T-helper 2 cell (primary cell): ENCODE measurements around the gene LAMA1.
"Not testable (repeated sequence)": the region's sequence is repeated elsewhere in the genome, so short reads cannot be mapped to it uniquely, and the experiment has no call there.

ENCODE experiments used
- DNase-seq, 5 experiments: peaks; one replicate each; pipeline versions ENCODE4 v3.0.0 to v3.0.0-alpha.2; 2012 to 2022

LAMA1 gene

DNA sequence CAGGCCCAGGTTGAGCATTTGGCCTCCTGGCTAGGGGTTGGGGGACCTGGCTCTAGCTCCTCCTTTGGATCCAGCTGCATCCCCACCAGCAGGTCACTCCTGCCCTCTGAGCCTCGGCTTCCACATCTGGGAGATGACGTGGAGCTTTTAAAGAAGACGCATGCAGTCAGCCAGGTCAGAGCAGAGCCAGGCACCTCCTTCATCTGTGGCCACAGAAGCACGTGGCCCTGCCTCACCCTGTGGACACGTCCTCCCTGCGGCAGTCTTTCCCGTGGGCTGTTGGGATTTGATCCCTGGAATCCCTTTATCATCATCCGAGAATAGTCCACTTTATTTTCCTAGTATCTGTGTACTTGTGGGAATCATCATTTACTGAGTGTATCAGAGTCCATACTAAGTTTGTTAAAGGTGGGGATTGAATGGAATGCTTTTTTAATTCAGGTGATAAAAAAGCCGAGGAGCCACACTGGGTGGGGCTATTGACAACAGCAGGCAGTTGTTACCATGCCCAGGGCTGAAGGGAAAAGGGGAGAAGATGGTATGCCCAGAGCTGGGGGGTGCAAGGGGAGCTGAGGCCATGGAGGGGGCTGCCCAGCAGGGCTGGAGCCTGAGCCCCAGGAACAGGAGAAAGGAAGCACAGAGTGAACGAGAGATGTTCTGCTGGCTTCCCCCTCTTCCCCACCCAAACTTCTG, 170.1 kb downstream of the LAMA1 start:
- no peak for DNase-seq

DNA sequence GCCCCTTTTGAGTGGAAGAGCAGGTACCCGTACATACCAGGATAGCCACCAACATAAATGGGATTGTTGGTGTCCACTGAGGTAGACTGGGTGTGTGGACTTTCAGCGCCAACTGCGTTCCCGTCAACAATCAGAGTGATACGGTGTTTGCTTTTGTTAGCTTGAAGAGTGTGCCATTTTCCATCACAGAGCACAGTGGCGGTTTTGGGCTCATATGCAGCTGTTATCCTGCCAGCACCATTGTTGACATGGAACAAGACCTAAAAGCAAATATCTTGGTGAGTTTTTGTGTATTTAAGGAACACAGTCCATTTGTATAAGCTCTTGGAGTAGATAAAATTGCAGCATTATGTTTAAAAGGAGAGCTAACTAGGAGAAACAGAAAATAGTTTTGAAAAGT, 174.5 kb downstream of the LAMA1 start:
- no peak for DNase-seq

DNA sequence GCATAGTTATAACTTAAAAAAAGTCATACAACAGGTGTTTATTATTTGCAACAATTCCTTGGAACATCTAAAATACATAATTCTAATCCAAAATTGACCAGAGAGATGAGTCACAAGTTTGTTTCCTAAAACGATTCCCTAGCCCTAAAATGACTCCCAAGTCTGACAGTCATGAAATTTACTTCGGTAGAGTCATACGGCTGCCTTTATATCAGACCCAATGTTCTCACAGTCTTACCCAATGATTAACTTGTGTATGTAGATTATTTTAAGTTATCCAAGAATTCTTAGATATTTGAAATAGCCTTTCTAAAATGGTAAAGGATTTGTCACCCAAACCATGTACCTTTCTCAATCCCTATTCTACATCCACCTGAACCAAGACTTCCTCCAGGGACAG, 174.9 kb downstream of the LAMA1 start:
- DNase-seq = no peak

DNA sequence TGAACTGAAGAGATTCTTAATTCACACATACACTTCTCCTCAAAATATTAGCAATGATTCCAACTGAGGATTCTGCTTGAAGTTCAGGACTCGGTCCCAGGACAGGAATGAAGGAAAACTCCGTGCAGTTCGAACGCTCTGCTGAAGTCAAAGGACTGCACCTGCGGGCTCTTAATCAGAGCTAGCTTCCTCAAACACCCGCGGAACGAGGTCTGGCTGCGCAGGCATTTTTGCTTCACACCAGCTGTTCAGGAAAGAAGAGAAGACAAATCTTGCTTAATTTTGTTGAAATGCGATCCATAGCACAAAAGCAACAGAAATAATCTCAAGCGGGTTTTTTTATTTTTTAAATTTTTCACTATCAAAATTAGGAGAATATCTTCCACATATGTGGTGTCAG, 175.6 kb downstream of the LAMA1 start:
- no peak for DNase-seq

DNA sequence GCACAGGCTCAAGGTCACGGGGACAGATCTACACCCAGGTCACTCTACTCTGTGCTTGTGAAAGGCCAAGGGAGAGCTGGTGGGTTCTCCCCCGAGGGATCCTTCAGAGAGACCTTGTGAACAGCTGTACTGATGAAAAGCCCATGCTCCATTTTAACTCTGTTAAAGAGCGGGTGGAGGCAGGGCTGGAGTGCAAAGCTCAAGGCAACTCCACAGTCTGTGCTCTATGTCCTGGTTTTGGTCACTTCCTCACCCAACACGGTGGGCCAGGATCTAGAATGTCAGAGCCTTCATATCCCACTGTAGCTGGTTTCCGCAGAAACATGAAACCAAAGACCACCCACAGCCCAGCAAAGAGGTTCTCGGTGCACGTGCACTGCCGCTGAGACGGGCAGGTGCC, 177.1 kb downstream of the LAMA1 start:
- no peak for DNase-seq

DNA sequence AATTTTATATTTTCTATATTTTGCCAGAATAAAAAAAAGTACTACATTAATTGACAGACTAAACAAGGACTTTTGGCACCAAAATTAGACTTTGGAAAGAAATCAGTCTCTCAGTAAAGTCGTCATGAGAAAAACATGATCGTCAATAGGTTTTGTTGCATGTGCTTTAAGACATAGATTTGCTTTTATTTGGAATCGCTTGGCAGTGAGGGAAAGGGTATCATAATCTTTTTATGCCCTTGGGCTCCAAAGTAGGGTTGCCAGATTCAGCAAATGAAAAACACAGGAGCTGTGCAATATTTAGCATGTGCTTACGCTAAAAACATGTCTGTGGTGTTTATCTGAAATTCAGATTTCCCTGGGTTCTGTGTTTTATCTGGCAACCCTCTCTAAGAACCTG, 177.6 kb downstream of the LAMA1 start:
- DNase-seq = no peak

DNA sequence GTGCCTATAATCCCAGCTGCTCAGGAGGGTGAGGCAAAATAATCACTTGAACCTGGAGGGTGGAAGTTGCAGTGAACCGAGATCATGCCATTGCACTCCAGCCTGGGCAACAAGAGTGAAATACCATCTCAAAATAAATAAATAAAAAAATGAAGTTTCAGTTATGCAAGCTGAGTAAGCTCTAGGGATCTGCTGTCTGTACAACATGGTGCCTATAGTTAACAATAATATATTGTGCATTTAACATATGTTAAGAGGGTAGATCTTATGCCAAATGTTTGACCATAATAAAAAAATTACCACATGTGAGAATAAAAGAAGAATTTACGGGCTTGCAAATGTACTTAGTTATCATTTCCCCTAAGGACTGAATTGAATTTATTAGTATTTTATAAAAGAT, 179.2 kb downstream of the LAMA1 start:
- DNase-seq = not testable (repeated sequence)

DNA sequence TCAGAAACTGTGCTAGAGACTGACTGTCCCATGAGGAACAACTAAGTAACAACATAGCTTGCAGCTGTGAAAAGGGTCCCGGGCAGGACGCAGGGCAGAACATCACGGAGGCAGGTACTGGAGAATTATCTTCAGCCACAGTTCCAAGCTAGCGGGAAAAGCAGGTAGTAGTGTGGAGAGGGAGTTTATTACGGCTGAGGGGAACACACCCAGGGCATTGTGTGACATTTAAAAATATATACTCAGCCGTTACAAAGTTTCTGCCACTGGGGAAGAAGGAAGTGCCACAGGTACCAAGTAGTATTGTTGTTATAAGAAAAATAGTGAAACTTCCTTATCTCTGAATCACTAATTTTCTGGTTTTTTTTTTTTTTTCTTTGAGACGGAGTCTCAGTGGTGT, 179.6 kb downstream of the LAMA1 start:
- no peak for DNase-seq

DNA sequence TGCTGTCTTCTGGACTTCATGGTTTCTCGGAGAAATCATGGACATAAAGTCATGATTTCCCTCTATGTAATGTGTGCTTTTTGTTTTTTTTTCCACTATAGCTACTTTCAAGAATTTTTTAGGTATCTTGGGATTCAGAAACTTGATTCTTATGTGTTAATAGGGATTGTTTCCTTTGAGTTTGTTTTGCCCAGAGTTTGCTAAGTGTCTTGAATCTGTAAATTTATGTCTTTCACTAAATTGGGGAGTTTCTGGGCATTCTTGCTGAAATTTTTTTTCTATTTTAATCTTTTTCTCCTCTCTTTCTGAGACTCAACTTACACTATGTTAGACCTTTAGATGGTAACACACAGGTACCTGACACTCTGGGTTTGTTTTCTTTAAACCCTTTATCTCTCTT, 182.7 kb downstream of the LAMA1 start:
- DNase-seq = no peak

DNA sequence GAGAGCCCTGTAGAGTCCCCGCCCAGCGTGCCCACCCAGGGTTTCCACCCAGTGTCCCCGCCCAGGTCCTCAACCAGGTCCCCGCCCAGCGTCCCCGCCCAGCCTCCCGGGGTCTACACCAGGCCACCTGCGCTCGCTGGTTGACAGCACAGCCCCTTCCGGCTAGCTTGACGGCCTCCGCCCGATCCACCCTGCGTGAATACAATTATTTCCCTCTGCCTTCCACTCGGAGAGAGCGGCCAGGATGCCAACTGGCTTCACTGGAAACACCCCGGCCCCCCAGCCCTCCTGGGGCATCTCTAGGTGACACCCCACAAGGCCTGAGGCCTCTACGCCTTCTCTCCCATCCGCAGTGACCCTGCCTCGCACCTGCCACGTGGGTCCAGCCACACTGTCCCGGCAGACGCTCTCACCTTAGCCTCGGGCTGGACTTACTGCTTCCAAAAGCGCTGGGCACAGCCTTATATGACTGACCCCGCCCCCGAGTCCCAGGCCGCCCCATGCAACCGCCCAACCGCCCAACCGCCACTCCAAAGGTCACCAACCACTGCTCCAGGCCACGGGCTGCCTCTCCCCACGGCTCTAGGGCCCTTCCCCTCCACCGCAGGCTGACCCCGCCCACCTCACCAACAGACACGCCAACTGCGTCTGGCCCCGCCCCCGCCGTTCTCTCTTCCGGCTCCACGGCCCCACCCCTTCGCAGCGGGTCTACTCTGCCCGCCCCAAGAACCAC, 188.1 kb downstream of the LAMA1 start:
- DNase-seq = no peak

DNA sequence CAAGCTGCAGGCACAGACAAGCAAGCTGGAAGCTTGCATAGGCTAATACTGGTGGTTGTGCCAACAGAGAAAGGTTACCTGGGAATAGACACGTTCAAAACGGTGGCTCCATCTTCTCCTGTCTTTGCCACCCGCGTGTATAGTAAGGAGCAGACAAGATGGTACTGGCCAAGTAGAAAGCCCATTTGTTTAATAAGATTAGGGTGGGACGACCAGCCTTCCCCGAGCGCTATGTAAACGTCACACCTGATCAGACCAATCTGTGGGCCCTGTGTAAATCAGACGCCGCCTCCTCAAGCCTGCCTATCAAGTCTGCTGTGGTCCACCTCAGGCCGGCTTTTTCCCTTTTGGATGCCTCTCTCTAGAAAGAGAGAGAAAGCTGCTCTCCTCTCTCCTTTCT, 189.2 kb downstream of the LAMA1 start:
- DNase-seq = no peak

DNA sequence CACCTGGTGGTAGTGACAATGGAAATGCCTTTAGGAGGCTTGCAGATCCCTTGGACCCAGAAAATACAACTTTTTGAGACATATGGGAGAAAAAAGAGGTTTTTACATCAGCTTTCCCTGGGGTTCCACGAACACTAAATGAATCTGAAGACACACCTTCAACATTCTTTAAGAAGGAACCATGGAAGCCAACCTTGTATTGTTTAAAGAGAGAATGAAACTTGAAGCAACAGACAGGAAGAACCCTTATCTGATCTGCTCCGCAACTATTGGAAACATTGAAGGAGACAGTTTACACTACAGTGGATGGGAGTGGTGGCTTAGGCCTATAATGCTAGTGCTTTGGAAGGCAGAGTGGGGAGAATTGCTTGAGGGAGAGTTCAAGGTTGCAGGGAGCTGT, 190.4 kb downstream of the LAMA1 start:
- no peak for DNase-seq

DNA sequence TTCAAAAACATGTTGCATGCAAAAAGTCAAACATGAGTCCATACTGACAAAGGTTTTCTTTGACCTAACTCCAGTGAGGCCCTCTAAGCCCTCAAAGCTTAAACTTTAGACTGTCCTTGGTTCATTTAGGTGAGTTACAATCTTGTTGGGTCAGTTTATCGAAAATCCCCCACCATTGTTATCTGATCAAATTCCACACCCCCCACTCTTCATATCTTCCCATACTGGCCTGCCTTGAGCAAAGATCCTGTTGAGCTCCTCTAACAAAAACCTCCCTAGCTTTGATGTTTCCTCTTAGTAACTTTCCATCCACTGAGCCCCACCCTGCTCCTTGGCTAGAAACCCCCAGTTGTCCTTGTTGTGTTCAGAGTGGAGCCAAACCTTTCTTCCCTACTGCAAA, 194.4 kb downstream of the LAMA1 start:
- no peak for DNase-seq

DNA sequence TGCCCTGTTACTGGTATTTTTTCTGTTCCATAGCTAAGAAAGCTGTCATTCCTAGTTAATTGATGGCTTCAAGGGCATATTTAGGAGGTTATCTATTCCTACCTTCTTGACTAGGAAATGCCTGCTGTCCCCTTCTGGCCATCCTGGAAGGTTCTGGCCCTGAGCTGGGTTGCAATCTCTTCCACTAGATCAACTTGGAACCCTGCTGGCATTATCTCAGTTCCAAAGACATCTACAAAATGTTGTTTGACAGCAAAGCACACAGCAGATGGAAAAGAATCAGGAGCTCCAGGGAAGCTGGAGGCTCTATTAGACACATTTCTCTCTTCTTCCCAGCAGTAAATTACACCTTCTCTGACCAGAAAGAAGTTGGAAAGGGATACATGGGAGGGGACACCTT, 196.0 kb downstream of the LAMA1 start:
- no peak for DNase-seq

DNA sequence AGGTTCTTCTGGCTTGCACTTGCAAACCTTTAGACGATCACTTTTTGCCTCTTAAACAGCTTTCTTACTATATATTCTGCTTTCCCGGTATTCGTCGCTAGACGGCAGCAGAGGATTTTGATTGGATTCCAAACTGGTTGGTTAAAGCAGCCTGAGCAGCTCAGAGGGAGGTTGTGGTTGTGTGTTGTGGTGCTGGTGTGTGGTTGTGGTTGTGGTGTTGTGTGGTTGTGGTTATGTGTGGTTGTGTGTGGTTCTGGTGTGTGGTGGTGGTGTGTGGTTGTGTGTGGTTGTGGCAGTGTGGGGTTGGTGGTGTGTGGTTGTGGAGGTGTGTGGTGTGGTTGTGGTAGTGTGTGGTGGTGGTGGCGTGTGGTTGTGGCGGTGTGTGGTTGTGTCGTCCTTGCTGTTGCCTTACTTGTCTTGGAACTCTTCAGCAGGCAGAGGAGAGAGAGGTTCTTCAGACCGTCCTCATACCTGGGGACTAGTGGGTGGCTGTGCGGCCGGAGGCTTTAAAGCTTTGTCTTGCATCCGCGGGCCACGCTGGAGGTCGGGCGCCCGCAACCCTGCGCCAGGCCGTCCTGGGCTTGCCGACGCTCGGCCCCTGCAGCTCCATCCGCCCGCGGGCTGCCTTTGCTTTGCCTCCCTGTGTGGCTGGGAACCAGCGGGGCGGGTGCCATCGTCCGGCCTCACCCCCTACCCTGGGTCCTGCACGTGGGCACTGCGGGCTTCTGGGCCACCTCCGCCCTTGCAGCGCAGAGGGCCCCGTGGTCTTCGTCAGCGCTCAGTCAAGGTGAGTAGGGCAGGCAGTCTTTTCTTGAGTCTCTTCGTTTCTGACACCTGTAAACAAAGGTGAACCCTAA, 197.3 kb downstream of the LAMA1 start:
- DNase-seq = peak in 1 of 5 experiments; percentile 48

DNA sequence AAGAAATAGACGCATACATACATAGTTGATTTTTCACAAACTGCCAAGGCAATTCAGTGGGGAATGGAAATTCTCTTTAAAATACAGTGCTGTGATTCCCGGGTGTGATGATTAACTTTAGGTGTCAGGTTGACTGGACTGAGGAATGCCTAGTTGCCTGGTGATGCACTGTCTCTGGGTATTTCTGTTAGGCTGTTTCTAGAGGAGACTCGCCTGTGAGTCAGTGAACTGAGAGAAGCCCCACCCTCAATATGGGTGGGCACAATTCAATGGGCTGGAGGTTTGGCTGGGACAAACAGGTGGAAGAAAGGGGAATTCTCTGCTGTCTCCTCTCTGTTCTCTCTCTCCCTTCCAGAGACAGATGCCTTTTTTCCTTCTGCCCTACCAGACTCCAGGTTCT, 200.5 kb downstream of the LAMA1 start:
- no peak for DNase-seq

DNA sequence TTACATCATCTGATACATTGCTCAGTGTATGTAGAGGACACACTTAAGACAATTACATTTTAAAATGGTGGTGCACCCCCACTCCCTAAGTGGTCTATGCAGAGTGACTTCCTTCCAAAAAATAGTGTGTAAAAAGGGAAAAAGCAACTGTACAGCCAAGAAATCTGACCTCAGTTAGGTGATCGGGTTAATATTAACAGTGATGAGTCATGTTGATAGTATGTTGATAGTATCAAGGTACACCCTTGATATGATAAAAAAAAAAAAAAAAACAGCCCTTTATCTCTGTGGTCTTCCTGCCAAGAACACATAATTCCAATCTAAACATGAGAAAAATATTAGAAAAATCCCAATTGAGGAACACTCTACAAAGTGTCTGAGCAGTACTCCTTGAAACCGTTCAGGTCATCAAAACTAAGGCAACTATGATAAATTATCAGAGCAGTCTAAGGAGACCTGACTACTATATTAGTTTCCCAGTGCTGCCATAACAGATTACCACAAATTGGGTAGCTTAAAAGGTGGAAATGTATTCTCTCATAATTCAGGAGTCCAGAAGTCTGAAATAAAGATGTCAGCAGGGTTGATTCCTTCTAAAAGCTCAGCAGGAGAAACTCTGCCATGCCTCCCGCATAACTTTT, 216.2 kb downstream of the LAMA1 start:
- DNase-seq = no peak

DNA sequence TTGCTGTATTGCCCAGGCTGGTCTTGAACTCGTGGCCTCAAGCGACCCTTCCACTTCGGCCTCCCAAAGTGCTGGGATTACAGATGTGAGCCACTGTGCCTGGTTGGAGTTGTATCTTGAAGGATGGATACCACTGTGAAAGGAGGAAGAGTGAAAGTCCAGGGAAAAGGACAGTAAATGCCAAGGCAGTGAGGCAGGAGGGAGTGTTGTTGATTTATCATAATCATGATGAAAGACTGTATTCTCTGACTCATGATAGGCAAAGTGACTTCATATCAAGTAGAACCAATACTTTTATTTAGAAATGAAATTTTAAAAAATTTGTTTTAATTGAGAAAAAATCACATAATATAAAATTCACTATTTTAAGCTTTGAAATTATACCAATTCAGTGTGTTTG, 225.8 kb downstream of the LAMA1 start:
- no peak for DNase-seq
